Activated T-helper 17 cell treated with anti-CD3 and anti-CD28 coated beads, Interleukin-2, amount 50 U/mL, for 72 hours (primary cell): ENCODE measurements around the gene ANAPC5. TPM values are rescaled to one million over a fixed set of nuclear protein-coding genes. Genes with fewer than 3 reads are reported as not detected.
A peak's percentile ranks its signal among the peaks of the same experiment; 100 is the strongest.
"Not testable (repeated sequence)": the region's sequence is repeated elsewhere in the genome, so short reads cannot be mapped to it uniquely, and the experiment has no call there.

ENCODE experiments used
- ATAC-seq: fragments of 150-1000 bp; cut with Tn5 transposase; replicated peaks from 2 replicates; pipeline ENCODE4 v1.10.0; 2021; ENCODE audit warnings: mild to moderate bottlenecking, moderate library complexity
- H3K27ac Mint-ChIP-seq: one replicate; pipeline ENCODE4 v1.8.0; 2022; ENCODE audit warnings: mixed read lengths
- H3K27me3 Mint-ChIP-seq: one replicate; pipeline ENCODE4 v1.8.0; 2022; ENCODE audit warnings: mixed read lengths
- H3K36me3 Mint-ChIP-seq: one replicate; pipeline ENCODE4 v1.8.0; 2022; ENCODE audit warnings: low read depth, mild to moderate bottlenecking, mixed read lengths
- H3K4me1 Mint-ChIP-seq: one replicate; pipeline ENCODE4 v1.8.0; 2022; ENCODE audit warnings: mixed read lengths
- H3K4me3 Mint-ChIP-seq: one replicate; pipeline ENCODE4 v1.8.0; 2022; ENCODE audit warnings: mild to moderate bottlenecking, mixed read lengths
- H3K9me3 Mint-ChIP-seq: one replicate; pipeline ENCODE4 v1.8.0; 2022; ENCODE audit warnings: mixed read lengths
- total RNA-seq, 2 donors: library from RNA; stranded (reverse); gene quantifications; one replicate each; pipeline ENCODE4 v1.2.3, GENCODE V29; 2022

Gene ANAPC5
- total RNA-seq, 2 donors from 2014 or later: 62.5 to 114 TPM

- Mint-ChIP-seq H3K27ac (no peak overlapping the region), H3K36me3 (no peaks in the 10 kb centered on the region), H3K4me3 (no peak overlapping the region), H3K4me1 (no peaks in the 10 kb centered on the region), H3K9me3 (no peaks in the 10 kb centered on the region), H3K27me3 (no peaks in the 10 kb centered on the region)
- no peak for ATAC-seq
Measured at GRCh38 chr12:121376754-121377697, 24.8 kb upstream of the ANAPC5 start.

- H3K9me3 Mint-ChIP-seq, H3K4me3 Mint-ChIP-seq, H3K27ac Mint-ChIP-seq, H3K27me3 Mint-ChIP-seq, H3K36me3 Mint-ChIP-seq, ATAC-seq, H3K4me1 Mint-ChIP-seq: not testable (repeated sequence)
Measured at GRCh38 chr12:121374945-121375584, 22.9 kb upstream of the ANAPC5 start.

- H3K4me3 Mint-ChIP-seq, H3K27me3 Mint-ChIP-seq, H3K9me3 Mint-ChIP-seq, H3K4me1 Mint-ChIP-seq, H3K36me3 Mint-ChIP-seq, H3K27ac Mint-ChIP-seq, ATAC-seq: not testable (repeated sequence)
Measured at GRCh38 chr12:121374336-121374735, 22.1 kb upstream of the ANAPC5 start.

GRCh38 chr12:121373755-121374154, 21.5 kb upstream of the ANAPC5 start:
- no peaks in the 10 kb centered on the region for H3K9me3 Mint-ChIP-seq
- no peaks in the 10 kb centered on the region for H3K27me3 Mint-ChIP-seq
- H3K4me3 Mint-ChIP-seq: no peak overlapping the region
- H3K36me3 Mint-ChIP-seq: no peaks in the 10 kb centered on the region
- ATAC-seq: no peak
- no peak overlapping the region for H3K27ac Mint-ChIP-seq
- H3K4me1 Mint-ChIP-seq: no peaks in the 10 kb centered on the region

DNA sequence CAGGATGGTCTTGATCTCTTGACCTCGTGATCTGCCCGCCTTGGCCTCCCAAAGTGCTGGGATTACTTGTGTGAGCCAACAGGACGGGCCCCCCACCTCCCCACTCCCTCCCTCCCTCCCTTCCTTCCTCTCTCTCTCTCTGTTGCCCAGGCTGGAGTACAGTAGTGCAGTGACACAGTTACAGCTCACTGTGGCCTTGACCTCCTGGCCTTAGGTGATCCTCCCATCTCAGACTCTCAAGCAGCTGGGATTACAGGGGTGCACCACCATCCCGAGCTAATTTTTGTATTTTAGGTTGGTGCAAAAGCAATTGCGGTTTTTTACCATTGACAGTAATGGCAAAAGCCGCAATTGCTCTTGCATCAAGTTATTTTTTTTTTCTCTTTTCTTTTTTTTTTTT, 19.2 kb upstream of the ANAPC5 start:
- H3K4me1 Mint-ChIP-seq: no peaks in the 10 kb centered on the region
- no peak overlapping the region for H3K27ac Mint-ChIP-seq
- H3K27me3 Mint-ChIP-seq: no peaks in the 10 kb centered on the region
- H3K36me3 Mint-ChIP-seq: no peaks in the 10 kb centered on the region
- no peak for ATAC-seq
- no peak overlapping the region for H3K4me3 Mint-ChIP-seq
- no peaks in the 10 kb centered on the region for H3K9me3 Mint-ChIP-seq

DNA sequence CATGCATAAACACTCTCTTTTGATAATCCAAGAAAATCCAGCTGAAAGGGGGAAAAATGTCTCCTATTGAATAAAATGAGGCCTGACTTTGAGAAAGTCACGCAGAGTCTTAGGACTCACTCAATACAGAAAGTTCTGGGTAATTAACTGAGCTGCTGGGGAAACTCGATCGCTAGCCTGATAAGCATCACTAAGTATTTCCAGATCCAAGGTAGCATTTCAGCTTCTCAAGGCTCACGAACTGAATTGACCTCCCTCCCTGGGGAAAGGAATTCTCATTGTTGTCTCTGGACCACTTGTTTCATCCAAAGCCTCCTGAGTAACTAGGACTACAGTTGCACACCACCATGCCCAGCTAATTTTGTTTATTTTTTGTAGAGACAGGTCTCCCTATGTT, 13.8 kb upstream of the ANAPC5 start:
- Mint-ChIP-seq H3K4me1 (peaks cover 4% of the 10 kb centered on the region), H3K27ac (no peak overlapping the region), H3K36me3 (no peaks in the 10 kb centered on the region), H3K27me3 (peaks cover 15% of the 10 kb centered on the region), H3K9me3 (no peaks in the 10 kb centered on the region), H3K4me3 (no peak overlapping the region)
- no peak for ATAC-seq

DNA sequence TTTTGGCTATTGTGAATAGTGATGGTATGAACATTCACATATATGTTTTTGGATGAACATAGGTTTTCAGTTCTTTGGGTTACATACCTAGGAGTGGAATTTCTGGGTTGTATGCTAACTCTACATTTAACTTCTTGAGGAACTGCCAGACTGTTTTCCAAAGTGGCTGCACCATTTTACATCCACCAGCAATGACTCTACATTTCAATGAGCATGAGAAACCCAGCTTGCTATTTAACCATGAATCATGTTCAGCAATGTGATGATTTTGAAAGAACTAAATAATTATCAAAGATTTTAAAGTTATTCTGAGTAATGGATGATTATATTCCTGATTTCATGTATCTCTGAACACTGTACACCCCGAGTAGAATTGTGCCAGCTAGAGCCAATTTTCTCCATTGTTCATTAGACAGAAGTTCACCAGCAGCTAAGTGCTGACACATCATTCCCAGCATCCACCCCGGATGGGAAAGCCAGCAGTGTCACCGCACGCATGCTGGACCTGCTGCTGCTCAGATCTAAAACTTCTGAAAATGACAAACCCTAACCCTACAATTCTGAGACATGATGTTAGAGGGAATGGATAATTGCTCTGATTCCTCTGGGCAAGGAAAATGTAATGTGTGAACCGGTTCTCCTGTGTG, 13.3 kb upstream of the ANAPC5 start:
- peaks cover 4% of the 10 kb centered on the region for H3K4me1 Mint-ChIP-seq
- no peak overlapping the region for H3K27ac Mint-ChIP-seq
- peaks cover 15% of the 10 kb centered on the region for H3K27me3 Mint-ChIP-seq
- no peaks in the 10 kb centered on the region for H3K9me3 Mint-ChIP-seq
- no peak overlapping the region for H3K4me3 Mint-ChIP-seq
- H3K36me3 Mint-ChIP-seq: no peaks in the 10 kb centered on the region
- no peak for ATAC-seq

DNA sequence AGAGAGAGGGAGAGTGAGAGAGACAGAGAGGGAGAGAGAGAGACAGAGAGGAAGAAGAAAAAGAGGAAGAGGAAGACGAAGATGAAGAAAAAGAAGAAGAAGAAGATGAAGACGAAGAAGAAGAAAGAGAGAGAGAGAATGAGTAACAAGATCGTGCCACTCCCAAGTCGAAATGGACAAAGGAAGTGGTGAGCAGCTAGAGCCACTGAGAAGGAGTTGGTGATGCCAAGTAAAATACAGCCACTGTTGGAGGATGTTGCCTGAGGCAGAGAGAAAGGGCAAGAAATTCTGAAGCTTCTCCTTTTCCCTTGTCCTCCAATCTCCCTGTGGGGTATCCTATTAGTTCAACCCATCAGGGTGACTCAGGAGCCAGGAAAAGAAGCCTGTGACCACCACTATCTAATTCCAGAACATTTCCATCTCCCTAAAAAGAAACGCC, 12.5 kb upstream of the ANAPC5 start:
- H3K4me1 Mint-ChIP-seq: peaks cover 4% of the 10 kb centered on the region
- H3K9me3 Mint-ChIP-seq: no peaks in the 10 kb centered on the region
- no peak overlapping the region for H3K27ac Mint-ChIP-seq
- no peak for ATAC-seq
- H3K4me3 Mint-ChIP-seq: no peak overlapping the region
- H3K36me3 Mint-ChIP-seq: no peaks in the 10 kb centered on the region
- peaks cover 15% of the 10 kb centered on the region for H3K27me3 Mint-ChIP-seq

- Mint-ChIP-seq H3K27me3 (no peaks in the 10 kb centered on the region), H3K27ac (no peak overlapping the region), H3K9me3 (no peaks in the 10 kb centered on the region), H3K36me3 (no peaks in the 10 kb centered on the region), H3K4me1 (peaks cover 3% of the 10 kb centered on the region), H3K4me3 (no peak overlapping the region)
- ATAC-seq: no peak
Measured at GRCh38 chr12:121358073-121358472, 5.9 kb upstream of the ANAPC5 start.

DNA sequence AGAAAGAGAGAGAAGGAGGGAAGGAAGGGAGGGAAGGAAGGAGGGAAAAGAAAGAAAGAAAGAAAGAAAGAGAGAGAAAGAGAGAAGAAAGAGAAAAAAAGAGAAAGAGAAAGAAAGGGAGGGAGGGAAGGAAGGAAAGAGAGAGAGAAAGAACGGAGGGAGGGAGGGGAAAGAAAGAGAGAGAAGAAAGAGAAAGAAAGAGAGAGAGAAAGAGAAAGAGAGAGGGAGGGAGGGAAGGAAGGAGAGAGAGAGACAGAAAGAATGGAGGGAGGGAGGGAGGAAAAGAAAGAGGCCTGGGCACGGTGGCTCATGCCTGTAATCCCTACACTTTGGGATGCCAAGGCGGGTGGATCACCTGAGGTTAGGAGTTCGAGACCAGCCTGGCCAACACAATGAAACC, 5.1 kb upstream of the ANAPC5 start:
- peaks cover 8% of the 10 kb centered on the region for H3K4me1 Mint-ChIP-seq
- H3K4me3 Mint-ChIP-seq: no peak overlapping the region
- no peaks in the 10 kb centered on the region for H3K9me3 Mint-ChIP-seq
- H3K36me3 Mint-ChIP-seq: peaks cover 3% of the 10 kb centered on the region
- no peaks in the 10 kb centered on the region for H3K27me3 Mint-ChIP-seq
- ATAC-seq: no peak
- no peak overlapping the region for H3K27ac Mint-ChIP-seq

DNA sequence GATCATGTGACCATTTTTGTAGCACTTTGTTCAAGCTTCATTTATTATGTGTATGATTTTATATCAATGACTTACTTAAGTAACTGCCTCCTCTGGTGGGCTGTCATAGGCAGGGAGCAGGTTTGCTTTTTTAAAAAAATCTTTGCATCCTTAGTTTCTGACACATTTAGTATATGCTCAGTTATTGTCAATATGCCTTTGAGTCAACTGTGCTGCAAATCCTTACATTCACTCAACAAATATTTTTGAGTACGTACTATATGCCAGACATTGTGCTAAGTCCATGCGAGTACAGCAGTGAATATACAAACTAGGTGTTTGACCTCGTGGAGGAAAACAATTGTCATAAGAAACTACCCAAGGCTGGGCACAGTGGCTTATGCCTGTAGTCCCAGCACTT, 4.4 kb upstream of the ANAPC5 start:
- H3K4me1 Mint-ChIP-seq: peaks cover 10% of the 10 kb centered on the region
- no peak overlapping the region for H3K4me3 Mint-ChIP-seq
- H3K36me3 Mint-ChIP-seq: peaks cover 10% of the 10 kb centered on the region
- no peaks in the 10 kb centered on the region for H3K9me3 Mint-ChIP-seq
- no peak for ATAC-seq
- no peaks in the 10 kb centered on the region for H3K27me3 Mint-ChIP-seq
- H3K27ac Mint-ChIP-seq: no peak overlapping the region

GRCh38 chr12:121355818-121356217, 3.6 kb upstream of the ANAPC5 start:
- H3K4me1 Mint-ChIP-seq: peaks cover 11% of the 10 kb centered on the region
- no peak overlapping the region for H3K27ac Mint-ChIP-seq
- no peak for ATAC-seq
- H3K36me3 Mint-ChIP-seq: peaks cover 10% of the 10 kb centered on the region
- H3K9me3 Mint-ChIP-seq: no peaks in the 10 kb centered on the region
- no peak overlapping the region for H3K4me3 Mint-ChIP-seq
- H3K27me3 Mint-ChIP-seq: no peaks in the 10 kb centered on the region

GRCh38 chr12:121352682-121353018, 439 bp upstream of the ANAPC5 start:
- Mint-ChIP-seq H3K4me3 (peak overlapping the region; percentile 90), H3K27ac (peak overlapping the region; percentile 94), H3K4me1 (peaks cover 21% of the 10 kb centered on the region), H3K9me3 (no peaks in the 10 kb centered on the region), H3K36me3 (peaks cover 27% of the 10 kb centered on the region), H3K27me3 (no peaks in the 10 kb centered on the region)
- ATAC-seq: peak; percentile 25

GRCh38 chr12:121346747-121347146, 5.5 kb downstream of the ANAPC5 start:
- ATAC-seq: no peak
- H3K9me3 Mint-ChIP-seq: no peaks in the 10 kb centered on the region
- peak overlapping the region; percentile 48 for H3K27ac Mint-ChIP-seq
- H3K4me1 Mint-ChIP-seq: peaks cover 19% of the 10 kb centered on the region
- H3K4me3 Mint-ChIP-seq: no peak overlapping the region
- no peaks in the 10 kb centered on the region for H3K27me3 Mint-ChIP-seq
- peaks cover 78% of the 10 kb centered on the region for H3K36me3 Mint-ChIP-seq
